ENCODE data around the gene NDUFA8.

- TF ChIP-seq CTCF (IDR thresholded peaks at IDR 0.05): no peak
- TF ChIP-seq POLR2AphosphoS5 (IDR thresholded peaks at IDR 0.05): no peak
- no peak for TF ChIP-seq POLR2A (IDR thresholded peaks at IDR 0.05)
Observed at GRCh38 chr9:122111413-122112085, 48.0 kb downstream of the NDUFA8 start.
